Panc1 (cell line): ENCODE measurements around the gene NAPG. TPM values are rescaled to one million over a fixed set of nuclear protein-coding genes. Genes with fewer than 3 reads are reported as not detected.
"Not testable (repeated sequence)": the region's sequence is repeated elsewhere in the genome, so short reads cannot be mapped to it uniquely, and the experiment has no call there.

Experiments used
- ATAC-seq: fragments of 200-7000 bp; cut with Tn5 transposase; 2 replicates; pipeline ENCODE4 v1.9.1; 2020; ENCODE audit warnings: mild to moderate bottlenecking, moderate library complexity
- BruUV-seq: library from RNA; stranded (reverse); fragments of 400-500 nt; replicated peaks from 2 replicates; lab custom pipeline; 2021; lab: Mats Ljungman, UMichigan
- CTCF ChIA-PET: fragments of 300-600 bp; sonication (Branson Sonifier 250); formaldehyde crosslinking; loops from one replicate; lab custom pipeline; 2022; ENCODE audit warnings: antibody characterized with exemption; lab: Charles Lee
- POLR2A ChIA-PET: fragments of 300-600 bp; sonication (Branson Sonifier 250); formaldehyde crosslinking; loops from one replicate; lab custom pipeline; 2022; ENCODE audit warnings: antibody characterized with exemption; lab: Charles Lee
- DNase-seq: peaks from one replicate; pipeline ENCODE4 v3.0.0-alpha.2; 2010; ENCODE audit warnings: low read depth, low spot score
- H3K27ac ChIP-seq: 2 replicates; pipeline ENCODE4 v1.5.1; 2011; ENCODE audit warnings: mild to moderate bottlenecking, low read length, inconsistent platforms
- H3K27me3 ChIP-seq: fragments of 200-500 bp; sonication (Bioruptor generic); 2 replicates; pipeline ENCODE4 v1.6.0; 2014; ENCODE audit warnings: low read length, inconsistent platforms; ENCODE audit not compliant: control insufficient read depth, insufficient read depth
- H3K36me3 ChIP-seq: fragments of 200-500 bp; sonication (Bioruptor generic); 2 replicates; pipeline ENCODE4 v1.5.1; 2014; ENCODE audit warnings: inconsistent platforms, mild to moderate bottlenecking, low read length, moderate library complexity; ENCODE audit not compliant: control insufficient read depth, insufficient read depth
- H3K4me1 ChIP-seq: 2 replicates; pipeline ENCODE4 v1.5.1; 2011; ENCODE audit warnings: inconsistent platforms, mild to moderate bottlenecking, low read length, moderate library complexity; ENCODE audit not compliant: control insufficient read depth, insufficient read depth
- H3K4me3 ChIP-seq, 2 experiments: 2 replicates each; pipeline ENCODE4 v1.5.1; 2011 to 2012; ENCODE audit warnings: low read depth in 2 of 2, low read length in 2 of 2, mild to moderate bottlenecking in 2 of 2, inconsistent platforms in 1 of 2, moderate library complexity in 1 of 2
- H3K9me3 ChIP-seq: fragments of 200-500 bp; sonication (Bioruptor generic); 2 replicates; pipeline ENCODE4 v1.5.1; 2014; ENCODE audit warnings: low read depth, mild to moderate bottlenecking, inconsistent platforms, low read length, moderate library complexity; ENCODE audit not compliant: control insufficient read depth, insufficient read depth
- POLR2AphosphoS5 ChIP-seq: IDR thresholded peaks from 2 replicates; pipeline ENCODE4 v1.6.1; 2012; ENCODE audit warnings: mild to moderate bottlenecking, low read depth, low read length, moderate library complexity
- SIN3A ChIP-seq: IDR thresholded peaks from 2 replicates; pipeline ENCODE4 v1.6.1; 2012; ENCODE audit warnings: low read depth, mild to moderate bottlenecking, low read length, moderate library complexity, borderline replicate concordance; ENCODE audit not compliant: insufficient read depth
- TCF7L2 ChIP-seq: IDR thresholded peaks from 2 replicates; pipeline ENCODE4 v1.6.1; 2011; ENCODE audit warnings: mild to moderate bottlenecking, low read depth, low read length, inconsistent platforms
- in situ Hi-C: cut with HindIII; loops from 2 replicates; pipeline ENCODE4 v1.10.0; 2016; ENCODE audit warnings: low sequenced_read_pairs, low pct_unique_long_range_greater_than_20kb
- intact Hi-C: fragments of 100-400 bp; cut with micrococcal nuclease; formaldehyde crosslinking; loops from one replicate; pipeline ENCODE4 v1.10.0; 2022; ENCODE audit not compliant: unreplicated experiment
- total RNA-seq: library from RNA; stranded (reverse); gene quantifications from one replicate; pipeline ENCODE4 v1.2.1, GENCODE V29; 2021; ENCODE audit not compliant: unreplicated experiment

Gene NAPG
- total RNA-seq, 1 experiment from 2014 or later: 27.8 TPM

- ATAC-seq (no peak), DNase-seq (no peak)
- Histone ChIP-seq H3K27ac (no peak overlapping the region), H3K27me3 (no peaks in the 10 kb centered on the region), H3K9me3 (no peaks in the 10 kb centered on the region), H3K4me3 (no peak overlapping the region), H3K4me1 (no peaks in the 10 kb centered on the region), H3K36me3 (no peaks in the 10 kb centered on the region)
- TF ChIP-seq POLR2AphosphoS5: no peak
- TF ChIP-seq TCF7L2: no peak
- TF ChIP-seq SIN3A: no peak
- POLR2A ChIA-PET: no interaction called here
- no TSS peak for BruUV-seq
- in situ Hi-C loops: no loop called here
- intact Hi-C loops: no loop called here
- CTCF ChIA-PET: no interaction called here
These were observed 66.1 kb downstream of the NAPG start for GRCh38 chr18:10591896-10592295.

DNA sequence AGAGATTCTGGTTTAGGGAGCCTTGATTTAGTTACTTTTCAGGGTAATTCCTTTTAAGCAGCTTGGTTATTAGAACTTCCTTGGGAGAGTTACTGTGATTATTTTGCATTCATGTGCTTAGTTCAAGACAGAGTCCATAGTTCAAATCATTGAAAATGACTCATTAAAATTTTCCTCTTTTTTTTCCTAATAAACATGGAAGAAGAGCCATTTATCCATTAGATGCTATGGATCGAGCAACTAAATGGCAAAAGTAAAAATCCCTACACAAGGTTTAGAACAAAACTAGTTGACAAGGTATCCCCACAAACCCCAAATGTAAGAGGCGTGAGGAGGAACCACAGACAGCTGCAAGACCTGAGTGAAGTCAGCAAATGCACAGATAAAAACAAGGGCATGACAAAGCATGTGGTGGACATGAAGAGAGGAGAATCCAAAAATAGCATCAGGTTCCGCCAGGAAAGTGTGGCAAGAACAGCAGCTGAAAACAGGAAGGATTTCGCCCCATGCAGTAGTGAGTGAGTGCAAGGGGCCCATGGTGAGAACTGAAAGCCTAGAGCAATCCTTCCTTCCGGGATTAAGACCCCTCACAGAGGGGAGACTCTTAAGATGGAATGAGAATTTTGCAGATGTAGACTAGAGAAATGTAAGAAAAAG is 67.7 kb downstream of the NAPG start:
- H3K27me3 ChIP-seq, H3K36me3 ChIP-seq, H3K9me3 ChIP-seq, CTCF ChIA-PET, ATAC-seq, H3K4me1 ChIP-seq, H3K4me3 ChIP-seq, intact Hi-C loops, H3K27ac ChIP-seq, in situ Hi-C loops, DNase-seq, BruUV-seq, POLR2A ChIA-PET: not testable (repeated sequence)

- CTCF ChIA-PET, ATAC-seq, in situ Hi-C loops: not testable (repeated sequence)
These were observed 70.1 kb downstream of the NAPG start for GRCh38 chr18:10595917-10596316.

DNA sequence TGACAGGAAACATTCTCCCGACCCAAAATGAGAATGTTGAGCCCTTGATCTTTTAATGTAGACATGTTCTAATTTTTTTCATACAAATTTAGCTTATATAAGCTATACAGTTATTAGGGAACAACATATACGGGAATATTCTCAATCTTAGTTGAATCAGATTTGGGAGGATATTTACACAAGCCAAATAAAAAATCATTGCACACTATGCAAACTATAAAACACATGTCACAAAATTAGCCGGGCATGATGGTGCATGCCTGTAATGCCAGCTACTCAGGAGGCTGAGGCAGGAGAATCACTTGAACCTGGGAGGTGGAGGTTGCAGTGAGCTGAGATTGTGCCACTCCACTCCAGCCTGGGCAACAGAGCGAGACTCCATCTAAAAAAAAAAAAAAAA is 71.9 kb downstream of the NAPG start:
- BruUV-seq, H3K9me3 ChIP-seq, intact Hi-C loops, H3K4me3 ChIP-seq, POLR2A ChIA-PET, in situ Hi-C loops, H3K36me3 ChIP-seq, H3K4me1 ChIP-seq, H3K27me3 ChIP-seq, ATAC-seq, DNase-seq, H3K27ac ChIP-seq, CTCF ChIA-PET: not testable (repeated sequence)

More at GRCh38 chr18:10595917-10596316, 70.1 kb downstream of the NAPG start:
- DNase-seq, BruUV-seq, H3K27ac ChIP-seq, intact Hi-C loops, H3K27me3 ChIP-seq, POLR2A ChIA-PET, H3K4me3 ChIP-seq, H3K9me3 ChIP-seq, H3K4me1 ChIP-seq, H3K36me3 ChIP-seq: not testable (repeated sequence)

DNA sequence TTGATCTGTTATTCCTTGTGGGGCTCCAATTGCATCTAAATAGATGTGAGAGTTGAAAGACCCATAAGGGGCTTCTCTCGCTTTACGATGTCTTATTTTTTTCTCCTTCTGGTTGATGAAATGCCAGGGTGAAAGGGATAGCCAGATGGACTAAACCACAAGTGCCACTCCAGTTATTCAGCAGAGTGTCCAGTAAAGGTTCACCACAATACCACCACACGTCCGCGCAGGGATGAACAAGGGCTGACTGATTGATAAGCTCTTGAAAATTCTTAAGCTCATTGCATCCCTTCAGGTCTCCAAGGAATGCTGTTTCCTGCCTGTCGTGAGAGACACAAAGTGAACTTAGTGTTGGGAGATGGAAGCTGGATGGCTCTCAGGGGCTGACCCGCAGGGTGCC is 74.9 kb downstream of the NAPG start:
- intact Hi-C loops: loop anchor here (5.0 kb wide), 1 partner anchor 1632 kb away; no protein-coding TSS in a partner anchor
- H3K36me3 ChIP-seq, ATAC-seq, H3K9me3 ChIP-seq, CTCF ChIA-PET, H3K27ac ChIP-seq, H3K27me3 ChIP-seq, DNase-seq, BruUV-seq, H3K4me3 ChIP-seq, H3K4me1 ChIP-seq, in situ Hi-C loops, POLR2A ChIA-PET: not testable (repeated sequence)

Other genes starting within 250 kb of the NAPG start
- gene APCDD1, start 71.4 kb upstream of the NAPG start, total RNA-seq: 0.36 TPM